Measurements from ENCODE around the gene TPX2. TPM values are rescaled to one million over a fixed set of nuclear protein-coding genes. Genes with fewer than 3 reads are reported as not detected.

The TPX2 gene
- total RNA-seq, 2 donors from 2014 or later: 0.20 to 2.9 TPM

DNA sequence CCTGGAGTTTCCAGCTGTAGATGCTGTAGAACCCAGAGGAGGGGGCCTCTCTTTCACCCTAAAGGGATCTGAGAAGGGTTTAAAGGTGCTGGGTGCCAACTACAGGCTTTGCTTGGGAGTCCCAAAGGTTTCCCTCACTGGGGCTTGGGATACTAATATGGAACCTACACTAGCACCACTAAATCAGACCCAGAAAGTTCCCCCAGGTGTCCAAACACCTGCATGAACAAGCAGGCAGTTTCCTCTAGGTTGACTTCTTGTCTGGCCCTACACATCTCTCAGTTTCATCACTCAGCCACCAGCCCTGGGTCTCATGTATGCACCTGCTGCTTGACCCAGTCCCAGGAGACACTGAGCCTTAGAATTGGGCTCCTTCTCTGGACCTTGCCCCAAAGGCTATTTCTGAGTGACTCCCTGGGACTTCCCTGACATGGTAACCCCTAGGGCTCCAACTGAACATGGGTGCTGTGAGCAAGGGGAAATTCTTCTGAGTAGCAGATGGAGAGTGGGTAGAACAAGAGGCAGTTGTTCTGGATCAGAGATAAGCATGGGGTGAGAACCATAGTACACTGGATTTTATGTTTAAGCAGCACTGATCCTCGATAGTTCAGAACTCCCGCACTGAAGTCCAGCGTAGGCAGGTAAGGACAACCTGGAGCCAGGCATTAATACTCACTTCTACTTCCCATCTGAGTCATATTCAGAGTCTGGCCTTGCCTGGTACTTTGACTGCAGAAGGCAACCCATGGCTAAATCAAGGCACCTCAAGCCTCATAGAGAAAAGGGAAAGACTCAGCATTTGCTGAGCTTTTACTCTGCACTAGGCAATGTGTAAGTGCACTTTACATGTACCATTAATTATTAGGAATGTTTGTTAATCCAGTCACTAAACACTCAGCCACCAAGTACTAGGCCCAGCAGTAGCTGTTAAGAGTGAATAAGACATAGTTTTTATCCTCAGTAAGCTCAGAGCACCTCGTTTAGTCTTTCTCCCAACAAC lies 33.2 kb upstream of the TPX2 start:
- peak overlapping the region; percentile 65 to 69 for H3K27ac ChIP-seq
- no peaks in the 10 kb centered on the region for H3K27me3 ChIP-seq
- no peak for TF ChIP-seq CTCF (IDR thresholded peaks at IDR 0.05)
- H3K9me3 ChIP-seq: no peaks in the 10 kb centered on the region
- DNase-seq (ENCODE audit: low spot score): no peak
- H3K36me3 ChIP-seq: peaks cover 43% of the 10 kb centered on the region
- H3K4me1 ChIP-seq: peaks cover 5 to 73% of the 10 kb centered on the region in 2 donors
- H3K4me3 ChIP-seq: no peak overlapping the region

- no peak for DNase-seq (ENCODE audit: low spot score)
- no peak for TF ChIP-seq CTCF (IDR thresholded peaks at IDR 0.05)
- Histone ChIP-seq H3K4me1 (peaks cover 5 to 78% of the 10 kb centered on the region in 2 donors), H3K4me3 (no peak overlapping the region), H3K27ac (peak overlapping the region; percentile 65 to 69), H3K9me3 (no peaks in the 10 kb centered on the region), H3K36me3 (peaks cover 45% of the 10 kb centered on the region), H3K27me3 (no peaks in the 10 kb centered on the region)
These were observed 32.4 kb upstream of the TPX2 start for GRCh38 chr20:31706607-31707257.

DNA sequence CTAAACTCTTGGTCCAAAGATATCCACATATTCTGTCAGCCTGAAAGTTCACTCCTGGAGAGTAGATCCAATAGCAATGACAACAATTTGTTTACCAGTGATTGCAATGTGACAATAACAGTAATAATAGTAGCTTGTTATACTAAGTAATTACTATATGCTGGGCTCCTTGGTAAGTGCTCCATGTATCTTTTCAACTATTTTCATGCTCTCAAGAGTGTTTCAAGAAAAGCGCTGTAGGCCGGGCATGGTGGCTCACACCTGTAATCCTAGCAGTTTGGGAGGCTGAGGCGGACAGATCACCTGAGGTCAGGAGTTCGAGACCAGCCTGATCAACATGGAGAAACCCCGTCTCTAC lies 31.9 kb upstream of the TPX2 start:
- Histone ChIP-seq H3K36me3 (peaks cover 45% of the 10 kb centered on the region), H3K27me3 (no peaks in the 10 kb centered on the region), H3K4me3 (no peak overlapping the region), H3K9me3 (no peaks in the 10 kb centered on the region), H3K27ac (peak overlapping the region in 1 of 2 donors; percentile 98), H3K4me1 (peaks cover 5 to 79% of the 10 kb centered on the region in 2 donors)
- DNase-seq (ENCODE audit: low spot score): no peak
- no peak for TF ChIP-seq CTCF (IDR thresholded peaks at IDR 0.05)

- peaks cover 45% of the 10 kb centered on the region for H3K36me3 ChIP-seq
- H3K27ac ChIP-seq: peak overlapping the region; percentile 64 to 98
- H3K4me3 ChIP-seq: no peak overlapping the region
- no peak for DNase-seq (ENCODE audit: low spot score)
- H3K27me3 ChIP-seq: no peaks in the 10 kb centered on the region
- no peak for TF ChIP-seq CTCF (IDR thresholded peaks at IDR 0.05)
- H3K4me1 ChIP-seq: peaks cover 5 to 83% of the 10 kb centered on the region in 2 donors
- no peaks in the 10 kb centered on the region for H3K9me3 ChIP-seq
These were observed 30.9 kb upstream of the TPX2 start for GRCh38 chr20:31707994-31708735.

- H3K9me3 ChIP-seq: no peaks in the 10 kb centered on the region
- H3K36me3 ChIP-seq: peaks cover 49% of the 10 kb centered on the region
- no peak for DNase-seq (ENCODE audit: low spot score)
- no peaks in the 10 kb centered on the region for H3K27me3 ChIP-seq
- peaks cover 5 to 90% of the 10 kb centered on the region in 2 donors for H3K4me1 ChIP-seq
- no peak overlapping the region for H3K4me3 ChIP-seq
- no peak for TF ChIP-seq CTCF (IDR thresholded peaks at IDR 0.05)
- peak overlapping the region; percentile 64 to 98 for H3K27ac ChIP-seq
These were observed 30.2 kb upstream of the TPX2 start for GRCh38 chr20:31708736-31709534.

Measured in right atrium auricular region (tissue), 2 donors.